Measurements from ENCODE around the gene FOSL2. TPM values are rescaled to one million over a fixed set of nuclear protein-coding genes. Genes with fewer than 3 reads are reported as not detected.
A peak's percentile ranks its signal among the peaks of the same experiment; 100 is the strongest.

Gene FOSL2
- total RNA-seq, 2 experiments from 2014 or later, result 102 to 110 TPM

GRCh38 chr2:28350196-28350595, 42.5 kb upstream of the FOSL2 start:
- Mint-ChIP-seq H3K4me3 (no peak overlapping the region), H3K9me3 (no peaks in the 10 kb centered on the region), H3K36me3 (ENCODE audit: low read depth) (no peaks in the 10 kb centered on the region), H3K27me3 (ENCODE audit: low read depth) (no peaks in the 10 kb centered on the region), H3K27ac (no peak overlapping the region), H3K4me1 (ENCODE audit: low read depth) (peaks cover 31% of the 10 kb centered on the region)
- intact Hi-C loops (cut with micrococcal nuclease), result loop anchor here (2.0 kb wide), 1 partner anchor 41 kb away; no protein-coding TSS in a partner anchor
- DNase-seq, result no peak
- CTCF ChIA-PET, result interaction anchor here (1.0 kb wide), 1 partner anchor 27 kb away, joined by 3 read pairs; no protein-coding TSS in a partner anchor

GRCh38 chr2:28350791-28351285, 41.8 kb upstream of the FOSL2 start:
- CTCF ChIA-PET, result interaction anchor here (1.0 kb wide), 1 partner anchor 28 kb away, joined by 3 read pairs; no protein-coding TSS in a partner anchor
- intact Hi-C loops (cut with micrococcal nuclease), result loop anchor here (2.0 kb wide), 1 partner anchor 40 kb away; no protein-coding TSS in a partner anchor
- Mint-ChIP-seq H3K27ac (no peak overlapping the region), H3K4me3 (no peak overlapping the region), H3K4me1 (ENCODE audit: low read depth) (peaks cover 31% of the 10 kb centered on the region), H3K36me3 (ENCODE audit: low read depth) (no peaks in the 10 kb centered on the region), H3K27me3 (ENCODE audit: low read depth) (no peaks in the 10 kb centered on the region), H3K9me3 (no peaks in the 10 kb centered on the region)
- no peak for DNase-seq

DNA sequence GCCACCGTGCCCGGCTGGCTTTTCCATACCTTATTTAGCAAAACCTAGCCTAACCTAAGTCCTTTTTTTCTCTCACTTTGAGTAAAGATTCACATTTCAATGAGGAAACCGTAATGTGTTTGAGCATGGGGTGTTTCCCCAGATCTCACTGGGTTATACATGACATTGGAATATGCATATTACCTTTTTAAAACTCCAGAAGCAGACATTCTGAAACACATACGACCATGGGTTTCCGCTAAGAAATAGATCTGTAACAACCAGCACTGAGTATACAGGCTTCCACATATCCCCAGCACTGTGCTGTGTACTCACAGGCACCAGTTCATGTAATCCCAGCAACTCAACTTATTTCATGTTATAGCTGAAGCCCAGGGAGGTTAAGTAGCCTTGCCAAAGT, 41.0 kb upstream of the FOSL2 start:
- Mint-ChIP-seq H3K9me3 (no peaks in the 10 kb centered on the region), H3K4me3 (no peak overlapping the region), H3K36me3 (ENCODE audit: low read depth) (no peaks in the 10 kb centered on the region), H3K4me1 (ENCODE audit: low read depth) (peaks cover 33% of the 10 kb centered on the region), H3K27me3 (ENCODE audit: low read depth) (no peaks in the 10 kb centered on the region), H3K27ac (no peak overlapping the region)
- CTCF ChIA-PET, result no interaction called here
- DNase-seq, result no peak
- intact Hi-C loops (cut with micrococcal nuclease), result loop anchor here (2.0 kb wide), 1 partner anchor 39 kb away; no protein-coding TSS in a partner anchor

DNA sequence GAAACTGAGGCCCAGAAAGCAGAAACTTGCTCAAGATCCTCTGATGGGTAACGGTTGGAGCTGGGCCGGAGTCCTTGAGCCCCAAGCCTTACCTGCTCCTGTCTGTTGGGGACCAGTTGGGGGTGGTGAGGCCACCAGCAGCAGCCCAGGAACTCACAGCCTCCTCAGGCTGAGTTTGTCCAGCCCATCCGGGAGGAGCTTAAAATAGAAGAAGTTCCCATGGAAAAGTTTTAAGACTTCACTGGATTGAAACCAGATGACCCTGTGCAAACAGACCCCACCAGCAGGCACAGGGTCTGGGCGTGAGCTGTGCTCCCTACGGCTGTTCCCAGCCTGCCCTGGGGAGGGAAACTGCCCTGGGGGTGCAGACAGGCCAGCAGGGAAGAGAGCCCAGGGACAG, 40.6 kb upstream of the FOSL2 start:
- H3K4me3 Mint-ChIP-seq, result no peak overlapping the region

GRCh38 chr2:28352610-28353195, 40.0 kb upstream of the FOSL2 start:
- CTCF ChIA-PET, result interaction anchor here (0.6 kb wide), 1 partner anchor 256 kb away, joined by 3 read pairs; no protein-coding TSS in a partner anchor
- Mint-ChIP-seq H3K36me3 (ENCODE audit: low read depth) (no peaks in the 10 kb centered on the region), H3K4me3 (no peak overlapping the region), H3K27me3 (ENCODE audit: low read depth) (no peaks in the 10 kb centered on the region), H3K27ac (no peak overlapping the region), H3K4me1 (ENCODE audit: low read depth) (peaks cover 28% of the 10 kb centered on the region), H3K9me3 (no peaks in the 10 kb centered on the region)
- DNase-seq, result no peak
- intact Hi-C loops (cut with micrococcal nuclease), result no loop called here

More for the DNA sequence above, 40.6 kb upstream of the FOSL2 start:
- H3K27ac Mint-ChIP-seq, result no peak overlapping the region
- H3K4me1 Mint-ChIP-seq (ENCODE audit: low read depth), result peaks cover 33% of the 10 kb centered on the region
- intact Hi-C loops (cut with micrococcal nuclease), result no loop called here
- H3K9me3 Mint-ChIP-seq, result no peaks in the 10 kb centered on the region
- no peaks in the 10 kb centered on the region for H3K36me3 Mint-ChIP-seq (ENCODE audit: low read depth)
- no peak for DNase-seq
- no peaks in the 10 kb centered on the region for H3K27me3 Mint-ChIP-seq (ENCODE audit: low read depth)
- CTCF ChIA-PET, result no interaction called here

- no peak overlapping the region for H3K4me3 Mint-ChIP-seq
- no peaks in the 10 kb centered on the region for H3K9me3 Mint-ChIP-seq
- intact Hi-C loops (cut with micrococcal nuclease), result no loop called here
- no peaks in the 10 kb centered on the region for H3K27me3 Mint-ChIP-seq (ENCODE audit: low read depth)
- no peaks in the 10 kb centered on the region for H3K36me3 Mint-ChIP-seq (ENCODE audit: low read depth)
- no peak for DNase-seq
- CTCF ChIA-PET, result no interaction called here
- peak overlapping the region; percentile 13 for H3K27ac Mint-ChIP-seq
- peaks cover 32% of the 10 kb centered on the region for H3K4me1 Mint-ChIP-seq (ENCODE audit: low read depth)
Observed at GRCh38 chr2:28354920-28355520, 37.6 kb upstream of the FOSL2 start.

GRCh38 chr2:28355521-28356094, 37.0 kb upstream of the FOSL2 start:
- Mint-ChIP-seq H3K27ac (peak overlapping the region; percentile 13), H3K9me3 (no peaks in the 10 kb centered on the region), H3K36me3 (ENCODE audit: low read depth) (no peaks in the 10 kb centered on the region), H3K4me1 (ENCODE audit: low read depth) (peaks cover 38% of the 10 kb centered on the region), H3K27me3 (ENCODE audit: low read depth) (no peaks in the 10 kb centered on the region), H3K4me3 (no peak overlapping the region)
- DNase-seq, result no peak
- intact Hi-C loops (cut with micrococcal nuclease), result no loop called here
- CTCF ChIA-PET, result no interaction called here

- intact Hi-C loops (cut with micrococcal nuclease), result no loop called here
- CTCF ChIA-PET, result no interaction called here
- Mint-ChIP-seq H3K4me3 (no peak overlapping the region), H3K27ac (no peak overlapping the region), H3K4me1 (ENCODE audit: low read depth) (peaks cover 41% of the 10 kb centered on the region), H3K27me3 (ENCODE audit: low read depth) (no peaks in the 10 kb centered on the region), H3K36me3 (ENCODE audit: low read depth) (no peaks in the 10 kb centered on the region), H3K9me3 (no peaks in the 10 kb centered on the region)
- DNase-seq, result peak; percentile 45
Observed at GRCh38 chr2:28356095-28356911, 36.4 kb upstream of the FOSL2 start.

GRCh38 chr2:28357055-28357454, 35.6 kb upstream of the FOSL2 start:
- no peaks in the 10 kb centered on the region for H3K36me3 Mint-ChIP-seq (ENCODE audit: low read depth)
- no peaks in the 10 kb centered on the region for H3K27me3 Mint-ChIP-seq (ENCODE audit: low read depth)
- H3K4me1 Mint-ChIP-seq (ENCODE audit: low read depth), result peaks cover 35% of the 10 kb centered on the region
- H3K9me3 Mint-ChIP-seq, result no peaks in the 10 kb centered on the region
- no peak overlapping the region for H3K27ac Mint-ChIP-seq
- CTCF ChIA-PET, result no interaction called here
- intact Hi-C loops (cut with micrococcal nuclease), result no loop called here
- DNase-seq, result no peak
- H3K4me3 Mint-ChIP-seq, result no peak overlapping the region

- intact Hi-C loops (cut with micrococcal nuclease), result no loop called here
- no peak for DNase-seq
- peak overlapping the region; percentile 83 for H3K27ac Mint-ChIP-seq
- H3K4me1 Mint-ChIP-seq (ENCODE audit: low read depth), result peaks cover 41% of the 10 kb centered on the region
- H3K4me3 Mint-ChIP-seq, result no peak overlapping the region
- no peaks in the 10 kb centered on the region for H3K36me3 Mint-ChIP-seq (ENCODE audit: low read depth)
- CTCF ChIA-PET, result no interaction called here
- H3K9me3 Mint-ChIP-seq, result no peaks in the 10 kb centered on the region
- H3K27me3 Mint-ChIP-seq (ENCODE audit: low read depth), result no peaks in the 10 kb centered on the region
Observed at GRCh38 chr2:28357948-28358667, 34.5 kb upstream of the FOSL2 start.

GRCh38 chr2:28358668-28359201, 33.9 kb upstream of the FOSL2 start:
- Mint-ChIP-seq H3K4me1 (ENCODE audit: low read depth) (peaks cover 41% of the 10 kb centered on the region), H3K9me3 (no peaks in the 10 kb centered on the region), H3K27me3 (ENCODE audit: low read depth) (no peaks in the 10 kb centered on the region), H3K36me3 (ENCODE audit: low read depth) (no peaks in the 10 kb centered on the region), H3K4me3 (peak overlapping the region; percentile 16), H3K27ac (peak overlapping the region; percentile 83)
- intact Hi-C loops (cut with micrococcal nuclease), result loop anchor here (1.0 kb wide), 1 partner anchor 32 kb away; no protein-coding TSS in a partner anchor
- CTCF ChIA-PET, result interaction anchor here (0.6 kb wide), 1 partner anchor 1576 kb away, joined by 5 read pairs; no protein-coding TSS in a partner anchor
- DNase-seq, result no peak

Measured in activated naive CD4-positive, alpha-beta T cell treated with anti-CD3 and anti-CD28 coated beads for 36 hours (primary cell).